Esophagus squamous epithelium (tissue), 4 donors: ENCODE measurements around the gene SECTM1.

Experiments used
- POLR2A ChIP-seq, 4 donors: fragments of 450-650 bp; IDR thresholded peaks; one replicate each; pipeline ENCODE4 v1.6.1; 2017; ENCODE audit warnings: antibody characterized with exemption in 4 of 4, mild to moderate bottlenecking in 4 of 4, moderate library complexity in 3 of 4
- TF ChIP-seq, protein P1 (sequence below), 6 experiments: fragments of 450-650 bp in 4 of 6; fragments of 200-600 bp in 2 of 6; sonication (generic) in 2 of 6; IDR thresholded peaks; one replicate each; pipeline ENCODE4 v1.5.1; 2016 to 2019; ENCODE audit warnings: antibody characterized with exemption in 6 of 6, mild to moderate bottlenecking in 4 of 6, moderate library complexity in 4 of 6

DNA sequence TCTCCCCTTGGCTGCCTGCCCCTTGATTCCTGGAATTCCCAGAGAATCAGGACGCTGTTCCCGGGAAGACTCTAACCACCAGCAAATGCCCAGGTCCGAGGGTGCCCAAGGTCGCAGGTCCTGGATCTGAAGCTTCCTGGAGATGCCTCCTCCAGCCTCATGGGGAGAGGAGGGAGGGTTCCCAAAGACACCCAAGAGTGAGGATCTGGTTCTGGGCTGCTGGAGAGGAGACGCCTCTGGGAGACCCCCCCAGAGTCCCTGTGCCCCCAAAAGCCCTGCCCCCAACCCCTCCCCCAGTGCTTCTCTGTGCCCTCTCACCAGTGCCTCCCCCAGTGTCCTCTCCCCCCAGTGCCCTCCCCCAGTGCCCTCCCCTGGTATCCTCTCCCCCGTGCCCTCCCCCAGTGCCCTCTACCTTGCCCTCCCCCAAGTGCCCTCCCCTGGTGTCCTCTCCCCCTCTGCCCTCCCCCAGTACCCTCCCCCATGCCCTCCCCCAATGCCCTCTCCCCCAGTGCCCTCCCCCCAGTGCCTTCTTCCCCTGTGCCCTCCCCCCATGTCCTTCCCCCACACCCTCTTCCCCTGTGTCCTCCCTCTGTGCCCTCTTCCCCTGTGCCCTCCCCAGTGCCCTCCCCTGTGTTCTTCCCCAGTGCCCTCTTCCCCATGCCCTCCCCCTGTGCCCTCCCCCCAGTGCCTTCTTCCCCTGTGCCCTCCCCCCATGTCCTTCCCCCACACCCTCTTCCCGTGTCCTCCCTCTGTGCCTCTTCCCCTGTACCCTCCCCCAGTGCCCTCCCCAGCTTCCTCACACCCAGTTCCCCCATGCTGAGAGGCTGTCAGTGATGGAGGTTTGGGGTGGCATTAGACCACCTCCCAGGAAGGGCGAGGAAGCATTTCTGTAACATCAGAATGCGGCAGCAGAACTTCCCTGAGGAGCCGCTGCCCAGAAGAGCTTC lies 6.3 kb upstream of the SECTM1 start:
- TF ChIP-seq, protein P1, sequence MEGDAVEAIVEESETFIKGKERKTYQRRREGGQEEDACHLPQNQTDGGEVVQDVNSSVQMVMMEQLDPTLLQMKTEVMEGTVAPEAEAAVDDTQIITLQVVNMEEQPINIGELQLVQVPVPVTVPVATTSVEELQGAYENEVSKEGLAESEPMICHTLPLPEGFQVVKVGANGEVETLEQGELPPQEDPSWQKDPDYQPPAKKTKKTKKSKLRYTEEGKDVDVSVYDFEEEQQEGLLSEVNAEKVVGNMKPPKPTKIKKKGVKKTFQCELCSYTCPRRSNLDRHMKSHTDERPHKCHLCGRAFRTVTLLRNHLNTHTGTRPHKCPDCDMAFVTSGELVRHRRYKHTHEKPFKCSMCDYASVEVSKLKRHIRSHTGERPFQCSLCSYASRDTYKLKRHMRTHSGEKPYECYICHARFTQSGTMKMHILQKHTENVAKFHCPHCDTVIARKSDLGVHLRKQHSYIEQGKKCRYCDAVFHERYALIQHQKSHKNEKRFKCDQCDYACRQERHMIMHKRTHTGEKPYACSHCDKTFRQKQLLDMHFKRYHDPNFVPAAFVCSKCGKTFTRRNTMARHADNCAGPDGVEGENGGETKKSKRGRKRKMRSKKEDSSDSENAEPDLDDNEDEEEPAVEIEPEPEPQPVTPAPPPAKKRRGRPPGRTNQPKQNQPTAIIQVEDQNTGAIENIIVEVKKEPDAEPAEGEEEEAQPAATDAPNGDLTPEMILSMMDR (IDR thresholded peaks at IDR 0.05): no peak
- no peak for TF ChIP-seq POLR2A (IDR thresholded peaks at IDR 0.05)
